ENCODE data around the gene GNB4.

DNA sequence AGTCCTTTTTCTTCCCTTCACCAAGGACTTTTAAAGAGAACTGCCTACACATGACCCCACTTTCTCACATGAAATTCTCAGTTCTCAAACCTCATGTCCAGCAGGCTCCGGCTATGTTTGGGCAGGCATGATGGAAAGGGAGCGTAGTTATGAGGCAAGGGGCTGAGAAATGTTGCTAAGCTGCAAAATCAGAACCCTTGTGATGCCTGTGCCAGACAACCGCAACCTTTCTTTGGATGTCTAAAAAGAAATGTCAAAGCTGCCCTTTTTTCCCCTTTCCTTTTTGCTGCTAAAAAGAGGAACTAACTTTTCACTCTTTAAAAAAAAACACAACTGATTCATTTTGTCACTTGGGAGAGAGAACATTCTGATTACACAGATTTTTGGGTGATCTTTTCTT is 19.2 kb downstream of the GNB4 start:
- TF ChIP-seq EZH2 (IDR thresholded peaks at IDR 0.05; ENCODE audit: borderline replicate concordance, insufficient read depth, low read length, poor library complexity, severe bottlenecking) (no peak), CTCF (IDR thresholded peaks at IDR 0.05; ENCODE audit: poor library complexity, severe bottlenecking) (no peak), POLR2AphosphoS5 (IDR thresholded peaks at IDR 0.05) (no peak), SMC3 (conservative IDR thresholded peaks at IDR 0.05; ENCODE audit: poor library complexity) (no peak), EP300 (conservative IDR thresholded peaks at IDR 0.05; ENCODE audit: poor library complexity, severe bottlenecking) (no peak)
- TF ChIP-seq, protein P1, sequence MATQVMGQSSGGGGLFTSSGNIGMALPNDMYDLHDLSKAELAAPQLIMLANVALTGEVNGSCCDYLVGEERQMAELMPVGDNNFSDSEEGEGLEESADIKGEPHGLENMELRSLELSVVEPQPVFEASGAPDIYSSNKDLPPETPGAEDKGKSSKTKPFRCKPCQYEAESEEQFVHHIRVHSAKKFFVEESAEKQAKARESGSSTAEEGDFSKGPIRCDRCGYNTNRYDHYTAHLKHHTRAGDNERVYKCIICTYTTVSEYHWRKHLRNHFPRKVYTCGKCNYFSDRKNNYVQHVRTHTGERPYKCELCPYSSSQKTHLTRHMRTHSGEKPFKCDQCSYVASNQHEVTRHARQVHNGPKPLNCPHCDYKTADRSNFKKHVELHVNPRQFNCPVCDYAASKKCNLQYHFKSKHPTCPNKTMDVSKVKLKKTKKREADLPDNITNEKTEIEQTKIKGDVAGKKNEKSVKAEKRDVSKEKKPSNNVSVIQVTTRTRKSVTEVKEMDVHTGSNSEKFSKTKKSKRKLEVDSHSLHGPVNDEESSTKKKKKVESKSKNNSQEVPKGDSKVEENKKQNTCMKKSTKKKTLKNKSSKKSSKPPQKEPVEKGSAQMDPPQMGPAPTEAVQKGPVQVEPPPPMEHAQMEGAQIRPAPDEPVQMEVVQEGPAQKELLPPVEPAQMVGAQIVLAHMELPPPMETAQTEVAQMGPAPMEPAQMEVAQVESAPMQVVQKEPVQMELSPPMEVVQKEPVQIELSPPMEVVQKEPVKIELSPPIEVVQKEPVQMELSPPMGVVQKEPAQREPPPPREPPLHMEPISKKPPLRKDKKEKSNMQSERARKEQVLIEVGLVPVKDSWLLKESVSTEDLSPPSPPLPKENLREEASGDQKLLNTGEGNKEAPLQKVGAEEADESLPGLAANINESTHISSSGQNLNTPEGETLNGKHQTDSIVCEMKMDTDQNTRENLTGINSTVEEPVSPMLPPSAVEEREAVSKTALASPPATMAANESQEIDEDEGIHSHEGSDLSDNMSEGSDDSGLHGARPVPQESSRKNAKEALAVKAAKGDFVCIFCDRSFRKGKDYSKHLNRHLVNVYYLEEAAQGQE (IDR thresholded peaks at IDR 0.05; ENCODE audit: borderline replicate concordance) = no peak
